Uterus (tissue), 2 donors: ENCODE results near the gene PNP.

Source experiments
- CTCF ChIP-seq, 4 experiments: fragments of 200-600 bp in 2 of 4; fragments of 450-650 bp in 2 of 4; sonication (generic) in 2 of 4; IDR thresholded peaks; one replicate each; pipeline ENCODE4 v1.5.1; 2016 to 2019; ENCODE audit warnings: antibody characterized with exemption in 4 of 4, mild to moderate bottlenecking in 2 of 4, moderate library complexity in 1 of 4
- POLR2A ChIP-seq, 2 donors: fragments of 450-650 bp; IDR thresholded peaks; one replicate each; pipeline ENCODE4 v1.6.1; 2016; ENCODE audit warnings: antibody characterized with exemption in 2 of 2, mild to moderate bottlenecking in 1 of 2, moderate library complexity in 1 of 2

- no peak for TF ChIP-seq CTCF (IDR thresholded peaks at IDR 0.05)
- no peak for TF ChIP-seq POLR2A (IDR thresholded peaks at IDR 0.05)
Measured at GRCh38 chr14:20424851-20425250, 44.4 kb upstream of the PNP start.
